Fibroblast of lung (primary cell): ENCODE results near the gene TFRC.

Source experiments
- CTCF ChIP-seq, 2 donors: IDR thresholded peaks in 1 of 2; conservative IDR thresholded peaks in 1 of 2; 1 replicate in 1 of 2; 2 replicates in 1 of 2; pipeline ENCODE4 v1.5.1; 2011 to 2012; ENCODE audit warnings: low read length in 2 of 2, control low read depth in 1 of 2, inconsistent platforms in 1 of 2, low read depth in 1 of 2, mild to moderate bottlenecking in 1 of 2
- EZH2 ChIP-seq: IDR thresholded peaks from 2 replicates; pipeline ENCODE4 v1.5.1; 2012; ENCODE audit warnings: low read length, control low read depth, mild to moderate bottlenecking; ENCODE audit errors: missing control alignments

GRCh38 chr3:196008929-196009328 lies 73.0 kb downstream of the TFRC start:
- TF ChIP-seq CTCF (conservative IDR thresholded peaks at IDR 0.05 in 1 of 2, IDR thresholded peaks at IDR 0.05 in 1 of 2; ENCODE audit: low read depth in 1 of 2, low read length in 2 of 2), result no peak
- no peak for TF ChIP-seq EZH2
